ENCODE results near the gene ATP6V0B. TPM values are rescaled to one million over a fixed set of nuclear protein-coding genes. Genes with fewer than 3 reads are reported as not detected.

Gene ATP6V0B
- polyA plus RNA-seq, 1 donor from 2014 or later: 580 TPM

- Histone ChIP-seq H3K9ac (ENCODE audit: low read length) (no peak overlapping the region), H2AFZ (ENCODE audit: low read depth, low read length) (no peak overlapping the region), H3K4me3 (ENCODE audit: low read length) (no peak overlapping the region), H4K20me1 (ENCODE audit: insufficient read depth) (no peaks in the 10 kb centered on the region), H3K27ac (ENCODE audit: low read length) (no peak overlapping the region), H3K27me3 (ENCODE audit: insufficient read depth, low read depth, low read length) (no peaks in the 10 kb centered on the region), H3K4me2 (ENCODE audit: low read length) (no peak overlapping the region), H3K9me2 (ENCODE audit: insufficient read depth, low read length) (no peaks in the 10 kb centered on the region), H3K36me3 (ENCODE audit: insufficient read depth, low read length) (no peaks in the 10 kb centered on the region), H3K79me2 (replicated peaks; ENCODE audit: insufficient read depth, low read length) (peaks cover 5% of the 10 kb centered on the region), H3F3A (ENCODE audit: insufficient read depth, low read length, poor library complexity, severe bottlenecking) (no peaks in the 10 kb centered on the region), H3K9me3 (ENCODE audit: low read length) (no peaks in the 10 kb centered on the region)
- TF ChIP-seq CTCF (IDR thresholded peaks at IDR 0.05; ENCODE audit: poor library complexity, severe bottlenecking): no peak
- TF ChIP-seq EZH2 (IDR thresholded peaks at IDR 0.05; ENCODE audit: borderline replicate concordance, insufficient read depth, low read length, poor library complexity, severe bottlenecking): no peak
- no peak for TF ChIP-seq REST (IDR thresholded peaks at IDR 0.05; ENCODE audit: borderline replicate concordance)
- no peak for TF ChIP-seq SMC3 (conservative IDR thresholded peaks at IDR 0.05; ENCODE audit: poor library complexity)
- no peak for TF ChIP-seq POLR2AphosphoS5 (IDR thresholded peaks at IDR 0.05)
- TF ChIP-seq TAF1 (IDR thresholded peaks at IDR 0.05; ENCODE audit: low read depth): no peak
- no peak for TF ChIP-seq MXI1 (conservative IDR thresholded peaks at IDR 0.05; ENCODE audit: poor library complexity, severe bottlenecking)
- TF ChIP-seq RAD21 (conservative IDR thresholded peaks at IDR 0.05): no peak
These were observed 10.1 kb downstream of the ATP6V0B start for GRCh38 chr1:43984855-43985254.

GRCh38 chr1:43985984-43986595 lies 11.3 kb downstream of the ATP6V0B start:
- H3K4me3 ChIP-seq (ENCODE audit: low read length): no peak overlapping the region
- no peak overlapping the region for H3K27ac ChIP-seq (ENCODE audit: low read length)
- H3K9me3 ChIP-seq (ENCODE audit: low read length): no peaks in the 10 kb centered on the region
- H3F3A ChIP-seq (ENCODE audit: insufficient read depth, low read length, poor library complexity, severe bottlenecking): no peaks in the 10 kb centered on the region
- no peaks in the 10 kb centered on the region for H3K9me2 ChIP-seq (ENCODE audit: insufficient read depth, low read length)
- no peaks in the 10 kb centered on the region for H4K20me1 ChIP-seq (ENCODE audit: insufficient read depth)
- H2AFZ ChIP-seq (ENCODE audit: low read depth, low read length): no peak overlapping the region
- no peaks in the 10 kb centered on the region for H3K79me2 ChIP-seq (replicated peaks; ENCODE audit: insufficient read depth, low read length)
- H3K36me3 ChIP-seq (ENCODE audit: insufficient read depth, low read length): no peaks in the 10 kb centered on the region
- no peak overlapping the region for H3K9ac ChIP-seq (ENCODE audit: low read length)
- H3K4me2 ChIP-seq (ENCODE audit: low read length): no peak overlapping the region
- TF ChIP-seq SMC3 (conservative IDR thresholded peaks at IDR 0.05; ENCODE audit: poor library complexity) (no peak), CTCF (IDR thresholded peaks at IDR 0.05; ENCODE audit: poor library complexity, severe bottlenecking) (no peak), EP300 (conservative IDR thresholded peaks at IDR 0.05; ENCODE audit: poor library complexity, severe bottlenecking) (no peak), REST (IDR thresholded peaks at IDR 0.05; ENCODE audit: borderline replicate concordance) (no peak), MXI1 (conservative IDR thresholded peaks at IDR 0.05; ENCODE audit: poor library complexity, severe bottlenecking) (no peak), RAD21 (conservative IDR thresholded peaks at IDR 0.05) (no peak), TAF1 (IDR thresholded peaks at IDR 0.05; ENCODE audit: low read depth) (no peak), POLR2AphosphoS5 (IDR thresholded peaks at IDR 0.05) (no peak), EZH2 (IDR thresholded peaks at IDR 0.05; ENCODE audit: borderline replicate concordance, insufficient read depth, low read length, poor library complexity, severe bottlenecking) (no peak)
- no peaks in the 10 kb centered on the region for H3K27me3 ChIP-seq (ENCODE audit: insufficient read depth, low read depth, low read length)

Measured in neural cell (in vitro differentiated cells).